Epithelial cell of prostate (primary cell): ENCODE results near the gene TICAM1.
"Not testable (repeated sequence)": the region's sequence is repeated elsewhere in the genome, so short reads cannot be mapped to it uniquely, and the experiment has no call there.

Source experiments
- DNase-seq: peaks from one replicate; pipeline ENCODE4 v3.0.0-alpha.2; 2011; ENCODE audit warnings: low read depth, low spot score
- H3K27ac ChIP-seq: fragments of 450-650 bp; 2 replicates; pipeline ENCODE4 v1.5.1; 2017; ENCODE audit warnings: mild to moderate bottlenecking

Gene TICAM1

DNA sequence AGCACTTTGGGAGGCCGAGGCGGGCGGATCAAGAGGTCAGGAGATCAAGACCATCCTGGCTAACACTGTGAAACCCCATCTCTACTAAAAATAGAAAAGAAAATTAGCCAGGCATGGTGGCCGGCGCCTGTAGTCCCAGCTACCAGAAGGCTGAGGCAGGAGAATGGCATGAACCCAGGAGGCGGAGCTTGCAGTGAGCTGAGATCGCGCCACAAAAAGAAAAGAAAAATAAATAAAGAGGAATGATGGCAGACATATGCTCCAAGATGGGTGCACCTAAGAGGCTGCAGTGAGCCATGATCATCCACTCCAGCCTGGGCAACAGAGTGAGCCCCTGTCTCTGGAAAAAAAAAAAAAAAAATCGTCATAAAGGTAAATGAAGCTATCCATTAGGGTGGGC is 14.5 kb upstream of the TICAM1 start:
- not testable (repeated sequence) for DNase-seq, H3K27ac ChIP-seq

DNA sequence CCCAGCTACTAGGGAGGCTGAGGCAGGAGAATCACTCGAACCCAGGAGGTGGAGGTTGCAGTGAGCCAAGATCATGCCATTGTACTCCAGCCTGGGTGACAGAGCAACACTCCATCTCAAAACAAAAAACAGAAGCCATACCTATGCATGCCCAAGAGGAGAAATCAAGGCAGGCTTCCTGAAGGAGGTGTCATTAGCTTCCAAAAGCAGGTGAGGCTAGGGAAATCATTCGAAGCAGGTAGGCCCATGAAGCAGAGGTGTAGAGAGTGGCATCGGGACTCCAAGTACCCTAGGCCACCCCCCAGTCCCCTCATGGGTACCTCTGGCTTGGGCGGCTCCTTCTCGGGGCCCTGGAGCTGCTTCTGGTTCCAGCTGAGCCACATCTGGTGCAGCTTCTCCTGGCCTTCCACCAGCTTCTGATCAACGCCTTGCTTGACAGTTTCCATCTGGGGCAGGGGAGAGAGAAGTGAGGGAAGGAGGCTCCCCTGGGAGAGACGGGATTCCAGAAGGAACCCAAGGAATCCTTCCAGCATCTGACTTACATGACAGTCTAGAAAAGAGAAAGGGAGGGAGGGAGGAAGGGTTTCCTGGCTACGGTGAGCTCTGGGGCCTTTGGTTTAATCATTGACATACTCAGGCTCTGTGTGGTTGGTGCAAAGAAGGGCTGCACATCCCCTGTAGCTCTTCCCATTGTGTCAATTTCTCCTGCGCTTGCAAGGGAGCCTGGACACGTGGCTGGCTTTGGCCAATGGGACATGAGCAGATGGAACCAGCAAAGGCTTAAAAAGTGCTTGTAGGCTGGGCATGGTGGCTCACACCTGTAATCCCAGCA is 13.1 kb upstream of the TICAM1 start:
- no peak overlapping the region for H3K27ac ChIP-seq
- DNase-seq = no peak

DNA sequence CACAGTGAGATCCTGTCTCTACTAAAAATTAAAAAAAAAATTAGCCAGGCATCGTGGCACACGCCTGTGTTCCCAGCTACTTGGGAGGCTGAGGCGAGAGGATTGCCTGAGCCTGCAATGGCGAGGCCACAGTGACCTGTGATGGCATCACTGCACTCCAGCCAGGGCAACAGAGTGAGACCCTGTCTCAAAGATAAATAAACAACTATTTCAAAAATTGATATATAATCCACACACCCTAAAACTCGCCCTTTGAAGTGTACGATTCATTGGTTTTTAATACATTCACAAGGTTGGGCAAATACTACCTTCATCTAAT is 12.1 kb upstream of the TICAM1 start:
- no peak overlapping the region for H3K27ac ChIP-seq
- no peak for DNase-seq

DNA sequence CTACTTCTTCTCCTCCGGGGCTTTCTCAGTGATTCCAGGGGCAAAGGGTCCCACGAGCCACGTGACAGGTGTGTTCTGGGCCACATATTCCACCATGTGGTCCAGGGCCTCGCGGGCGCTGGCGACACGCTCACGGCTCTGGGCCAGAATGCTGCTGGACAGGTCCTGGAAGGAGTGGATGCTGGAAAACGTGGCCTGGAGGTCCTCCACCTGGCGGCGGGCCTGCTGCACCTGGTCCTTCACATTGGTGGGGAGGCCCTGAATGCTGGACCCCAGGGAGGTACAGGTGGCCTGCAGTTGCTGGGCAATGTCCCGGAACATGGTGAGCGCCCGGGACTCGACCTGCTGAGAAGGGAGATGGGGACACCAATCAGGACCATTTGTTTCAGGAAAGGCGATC is 7.7 kb upstream of the TICAM1 start:
- DNase-seq = no peak
- H3K27ac ChIP-seq = no peak overlapping the region

DNA sequence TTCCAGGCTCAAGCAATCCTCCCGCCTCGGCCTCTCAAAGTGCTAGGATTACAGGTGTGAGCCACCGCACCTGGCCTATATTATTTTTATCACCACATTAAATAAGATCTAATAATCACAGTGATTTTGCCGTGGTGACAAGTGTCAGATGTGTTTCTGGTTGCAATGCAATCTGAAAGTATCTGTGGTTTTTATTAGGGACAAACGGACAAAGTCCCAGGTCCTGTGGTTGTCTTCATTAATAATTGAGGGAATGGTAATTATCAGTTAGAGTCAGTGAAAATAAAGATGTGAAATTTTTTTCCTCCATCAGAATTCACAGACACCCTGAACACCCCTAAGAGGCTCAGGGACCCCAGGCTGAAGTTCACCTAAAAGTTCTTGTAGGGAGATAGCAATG is 1.3 kb upstream of the TICAM1 start:
- no peak for DNase-seq
- H3K27ac ChIP-seq = no peak overlapping the region

DNA sequence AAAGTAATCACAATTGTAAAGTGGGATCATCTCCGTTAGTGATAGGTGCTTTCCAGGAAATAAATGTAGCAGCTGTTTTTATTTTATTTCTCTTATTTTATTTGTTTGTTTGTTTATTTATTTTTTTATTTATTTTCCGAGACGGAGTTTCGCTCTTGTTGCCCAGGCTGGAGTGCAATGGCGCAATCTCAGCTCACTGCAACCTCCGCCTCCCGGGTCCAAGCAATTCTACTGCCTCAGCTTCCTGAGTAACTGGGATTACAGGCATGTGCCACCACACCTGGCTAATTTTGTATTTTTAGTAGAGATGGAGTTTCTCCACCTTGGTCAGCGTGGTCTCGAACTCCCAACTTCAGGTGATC is 448 bp upstream of the TICAM1 start:
- not testable (repeated sequence) for DNase-seq
- H3K27ac ChIP-seq = peak overlapping the region; percentile 87

DNA sequence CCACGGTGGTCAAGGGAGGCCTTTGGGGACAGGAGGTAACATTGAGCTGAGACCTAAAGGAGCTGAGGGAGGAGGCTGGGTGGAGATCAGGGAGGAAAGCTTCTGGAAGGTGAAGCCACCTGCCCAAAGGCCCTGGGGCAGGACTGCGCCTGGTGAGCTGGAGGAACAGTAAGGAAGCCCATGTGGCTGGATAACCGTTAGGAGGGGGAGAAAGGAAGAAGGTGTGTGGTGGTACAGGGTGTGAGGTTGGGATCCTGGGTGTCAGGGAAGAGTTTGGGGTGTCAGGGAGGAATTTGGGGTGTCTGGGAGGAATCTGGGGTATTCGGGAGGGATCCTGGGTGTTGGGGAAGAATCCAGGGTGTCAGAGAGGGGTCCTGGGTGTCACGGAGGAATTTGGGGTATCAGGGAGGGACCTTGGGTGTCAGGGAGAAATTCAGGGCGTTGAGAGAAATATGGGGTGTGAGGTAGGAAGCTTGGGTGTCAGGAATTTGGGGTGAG is 695 bp downstream of the TICAM1 start:
- H3K27ac ChIP-seq = peak overlapping the region; percentile 87
- DNase-seq = no peak

DNA sequence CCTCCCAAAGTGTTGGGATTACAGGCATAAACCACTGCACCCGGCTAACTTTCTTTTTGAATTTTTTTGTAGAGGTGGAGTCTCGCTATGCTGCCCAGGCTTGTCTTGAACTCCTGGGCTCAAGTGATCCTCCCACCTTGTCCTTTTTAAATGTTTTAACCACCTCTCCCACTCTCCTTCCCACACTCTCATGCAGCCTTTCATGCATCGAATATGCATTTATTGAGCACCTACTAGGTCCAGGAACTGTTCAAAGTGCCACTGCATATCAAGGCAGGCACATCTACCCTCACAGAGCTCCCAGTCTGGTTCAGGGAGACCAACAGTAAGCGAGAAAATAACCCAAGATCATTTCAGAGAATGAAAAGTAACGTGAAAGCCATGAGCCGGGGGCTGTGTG is 1.2 kb downstream of the TICAM1 start:
- H3K27ac ChIP-seq = peak overlapping the region; percentile 87
- DNase-seq = no peak

DNA sequence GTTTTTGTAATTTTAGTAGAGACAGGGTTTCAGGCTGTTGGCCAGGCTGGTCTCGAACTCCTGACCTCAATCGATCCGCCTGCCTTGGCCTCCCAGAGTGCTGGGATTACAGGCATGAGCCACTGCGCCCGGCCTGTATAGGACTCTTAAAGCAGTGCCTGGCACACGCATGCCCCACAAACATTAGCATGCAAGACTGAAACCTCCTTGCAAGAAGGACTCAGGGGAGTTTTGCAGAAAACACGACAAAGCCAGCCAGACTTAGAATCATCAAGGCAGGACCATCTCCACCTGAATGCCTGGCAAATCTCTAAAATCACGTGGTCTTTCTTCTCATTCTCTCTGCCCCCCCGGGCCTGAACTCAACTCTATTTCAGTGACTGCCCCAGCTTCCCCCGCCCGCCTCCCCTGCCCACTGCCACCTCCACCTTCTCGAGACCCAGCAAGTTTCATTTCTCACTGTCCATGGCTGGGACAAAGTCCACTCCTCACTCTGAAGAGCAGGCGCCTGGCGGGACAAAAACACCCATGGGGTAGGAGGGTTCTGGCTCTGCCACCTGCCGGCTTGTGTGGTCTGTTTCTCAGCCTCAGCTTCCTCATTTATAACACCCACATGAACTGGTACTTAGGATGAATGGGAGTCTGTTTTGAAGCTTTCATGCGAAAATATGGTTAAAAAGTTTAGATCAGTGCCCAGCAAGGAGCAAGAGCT is 2.4 kb downstream of the TICAM1 start:
- DNase-seq = no peak
- H3K27ac ChIP-seq = peak overlapping the region; percentile 87

DNA sequence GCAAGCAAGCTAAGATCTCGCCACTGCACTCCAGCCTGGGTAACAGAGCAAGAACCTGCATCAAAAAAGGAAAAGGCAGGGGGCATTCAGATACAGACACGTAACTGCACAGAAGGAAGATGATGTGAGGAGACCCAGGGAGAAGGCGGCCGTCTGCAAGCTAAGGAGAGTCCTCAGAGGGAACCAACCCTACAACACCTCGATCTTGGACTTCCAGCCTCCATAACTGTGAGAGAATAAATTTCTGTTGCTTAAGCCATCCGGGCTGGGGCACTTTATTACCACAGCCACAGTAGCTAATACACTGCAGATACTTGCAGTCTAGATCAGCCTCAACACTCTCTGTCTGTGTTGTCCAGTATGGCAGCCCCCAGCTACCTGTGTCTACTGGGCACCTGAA is 7.9 kb downstream of the TICAM1 start:
- H3K27ac ChIP-seq = no peak overlapping the region
- DNase-seq = no peak

DNA sequence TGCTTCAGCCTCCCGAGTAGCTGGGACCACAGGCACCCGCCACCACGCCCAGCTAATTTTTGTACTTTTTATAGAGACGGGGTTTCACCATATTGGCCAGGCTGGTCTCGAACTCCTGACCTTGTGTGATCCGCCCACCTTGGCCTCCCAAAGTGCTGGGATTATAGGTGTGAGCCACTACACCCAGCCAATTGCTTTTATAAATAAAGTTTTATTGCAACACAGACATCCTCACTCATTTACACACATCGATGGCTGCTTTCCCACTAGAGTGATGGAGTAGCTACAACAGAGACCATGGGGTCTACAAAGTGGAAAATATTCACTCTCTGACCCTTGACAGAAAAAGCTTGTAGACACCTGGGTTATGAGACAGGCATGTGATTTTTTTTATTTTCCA is 9.2 kb downstream of the TICAM1 start:
- H3K27ac ChIP-seq, DNase-seq: not testable (repeated sequence)

DNA sequence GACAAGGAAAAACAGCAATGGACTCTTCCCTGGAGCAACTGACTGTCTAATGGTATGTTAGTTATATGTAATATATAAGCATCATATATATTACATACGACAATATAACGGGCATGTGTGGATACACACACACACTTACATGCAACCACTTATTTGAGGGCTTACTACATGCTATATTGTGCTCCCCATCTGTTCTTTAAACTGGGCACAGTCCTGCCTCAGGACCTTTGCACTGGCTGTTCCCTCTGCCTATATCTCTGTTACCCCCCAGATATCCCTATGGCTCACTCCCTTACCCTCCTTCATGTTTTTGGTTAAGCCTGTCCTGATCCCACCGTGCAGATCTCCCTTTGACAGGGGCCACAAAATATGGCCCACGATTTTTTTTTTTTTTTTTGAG is 10.2 kb downstream of the TICAM1 start:
- no peak for DNase-seq
- no peak overlapping the region for H3K27ac ChIP-seq

DNA sequence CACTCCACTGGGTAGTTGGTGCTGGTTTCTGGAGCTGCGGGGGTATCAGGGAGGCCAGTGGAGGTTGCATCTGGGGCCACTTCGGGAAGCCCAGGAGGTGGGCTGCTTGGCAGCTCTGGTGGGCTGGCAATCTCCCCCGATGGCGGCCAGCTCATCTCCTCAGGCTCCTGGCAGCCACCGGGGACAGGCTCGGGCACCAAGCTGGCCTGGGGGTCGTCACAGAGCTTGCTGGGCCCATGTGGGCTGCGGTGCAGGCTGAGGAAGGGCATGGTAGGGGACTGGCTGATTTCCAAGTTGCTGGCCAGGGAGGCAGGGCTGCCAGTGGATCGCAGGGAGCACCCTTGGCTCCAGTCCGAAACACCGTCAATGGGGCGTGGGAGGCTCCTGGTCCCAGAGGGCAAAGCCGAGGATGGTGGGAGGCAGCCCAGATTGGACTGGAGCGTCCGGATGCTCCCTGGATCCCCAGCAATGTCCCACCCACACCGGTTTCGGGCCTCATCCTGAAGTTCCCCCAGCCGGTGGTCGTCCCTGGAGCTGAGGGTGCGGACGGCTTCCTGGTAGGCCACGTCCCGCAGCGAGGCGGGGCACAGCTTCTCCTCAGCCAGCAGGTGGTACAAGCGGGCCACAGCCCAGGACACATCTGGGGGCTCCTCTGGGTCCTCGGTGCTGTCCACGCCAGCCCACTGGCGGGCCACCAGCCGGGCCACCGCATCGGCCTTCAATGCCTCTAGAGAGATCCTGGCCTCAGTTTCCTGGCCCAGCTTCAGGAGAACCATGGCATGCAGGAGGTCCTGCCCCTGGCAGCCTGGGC is 13.8 kb downstream of the TICAM1 start:
- no peak for DNase-seq

DNA sequence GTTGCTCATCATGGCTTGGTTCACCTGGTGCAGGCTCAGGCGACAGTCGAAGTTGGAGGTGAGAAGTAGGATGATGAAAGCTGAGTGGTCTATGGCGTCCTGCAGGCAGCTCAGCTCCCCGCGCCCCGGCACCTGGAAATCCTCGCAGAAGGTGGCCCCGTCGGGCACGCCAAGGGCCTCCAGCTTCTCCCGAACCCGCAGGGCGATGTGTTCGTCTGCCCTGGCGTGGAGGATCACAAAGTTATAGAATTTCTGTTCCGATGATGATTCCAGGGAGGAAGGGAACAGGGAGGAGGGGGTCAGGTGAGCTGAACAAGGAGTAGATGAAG is 14.6 kb downstream of the TICAM1 start:
- no peak for DNase-seq
- no peak overlapping the region for H3K27ac ChIP-seq

More for the DNA sequence above, 13.8 kb downstream of the TICAM1 start:
- no peak overlapping the region for H3K27ac ChIP-seq

DNA sequence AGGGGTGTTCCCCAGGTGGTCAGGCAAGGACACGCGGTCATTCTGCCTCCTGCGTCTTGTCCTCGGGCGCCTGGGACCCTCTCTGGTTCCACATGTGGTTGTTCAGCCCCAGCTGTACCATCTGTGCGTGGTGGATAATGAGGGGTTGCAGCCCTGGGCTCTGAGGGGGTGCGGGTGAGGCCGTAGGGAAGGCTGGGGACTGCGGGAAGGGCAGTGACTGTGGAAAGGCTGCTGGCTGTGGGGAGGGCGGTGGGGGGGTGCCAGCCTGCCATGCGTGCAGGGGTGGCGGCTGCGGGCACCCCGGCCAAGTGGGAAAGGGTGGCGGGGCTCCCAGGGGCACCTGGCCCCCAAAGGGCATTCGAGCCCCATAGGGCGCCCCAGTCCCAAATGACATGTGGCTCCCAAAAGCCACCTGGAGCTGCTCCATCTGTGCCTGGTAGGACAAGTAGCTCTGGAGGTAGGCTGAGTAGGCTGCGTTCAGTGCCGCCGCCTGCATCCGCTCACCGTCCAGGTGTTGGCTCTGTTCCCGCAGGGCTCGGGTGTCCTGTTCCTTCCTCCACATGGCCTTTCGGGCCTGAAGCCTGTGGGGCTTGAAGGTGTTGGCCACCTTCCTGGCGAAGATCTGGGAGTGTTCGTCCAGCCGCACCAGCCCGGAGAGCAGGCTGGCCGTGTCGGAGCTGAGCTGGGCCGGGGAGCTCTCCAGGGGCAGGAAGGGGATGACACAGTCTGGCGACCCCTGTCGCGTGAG is 15.1 kb downstream of the TICAM1 start:
- H3K27ac ChIP-seq = peak overlapping the region; percentile 21

DNA sequence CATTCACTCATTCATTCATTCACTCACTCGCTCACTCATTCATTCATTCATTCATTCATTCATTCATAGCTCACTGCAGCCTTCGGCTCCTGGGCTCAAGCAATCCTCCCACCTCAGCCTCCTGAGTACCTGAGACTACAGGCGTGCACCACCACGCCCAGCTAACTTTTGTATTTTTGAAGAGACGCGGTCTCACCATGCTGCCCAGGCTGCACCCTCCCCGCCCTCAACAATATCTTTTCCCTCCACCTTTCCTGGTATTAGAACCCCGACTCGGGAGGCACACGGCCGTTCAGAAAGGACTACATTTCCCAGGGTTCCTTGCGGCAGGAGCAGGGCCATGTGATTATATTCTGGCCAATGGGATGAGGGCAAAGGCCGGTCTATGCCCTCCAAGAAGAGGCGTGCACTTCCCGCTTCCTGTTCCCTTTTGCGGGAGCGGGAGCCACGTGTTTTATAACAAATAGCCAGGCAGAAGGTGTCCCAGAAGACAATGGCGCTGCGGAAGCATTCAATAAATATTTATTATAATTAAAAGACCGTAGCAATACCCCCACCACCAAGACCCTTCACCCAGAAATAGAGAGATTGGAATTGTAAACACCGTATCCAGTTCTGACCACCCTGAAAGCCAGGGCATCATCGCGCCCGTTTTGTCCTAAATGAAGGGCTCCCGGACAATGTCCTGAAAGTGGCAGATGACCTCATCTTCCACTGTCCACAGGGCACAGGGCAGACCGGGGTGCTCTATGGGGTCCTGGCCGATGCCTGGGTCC is 15.9 kb downstream of the TICAM1 start:
- no peak for DNase-seq
- peak overlapping the region; percentile 21 for H3K27ac ChIP-seq

More for the DNA sequence above, 15.1 kb downstream of the TICAM1 start:
- DNase-seq = no peak

DNA sequence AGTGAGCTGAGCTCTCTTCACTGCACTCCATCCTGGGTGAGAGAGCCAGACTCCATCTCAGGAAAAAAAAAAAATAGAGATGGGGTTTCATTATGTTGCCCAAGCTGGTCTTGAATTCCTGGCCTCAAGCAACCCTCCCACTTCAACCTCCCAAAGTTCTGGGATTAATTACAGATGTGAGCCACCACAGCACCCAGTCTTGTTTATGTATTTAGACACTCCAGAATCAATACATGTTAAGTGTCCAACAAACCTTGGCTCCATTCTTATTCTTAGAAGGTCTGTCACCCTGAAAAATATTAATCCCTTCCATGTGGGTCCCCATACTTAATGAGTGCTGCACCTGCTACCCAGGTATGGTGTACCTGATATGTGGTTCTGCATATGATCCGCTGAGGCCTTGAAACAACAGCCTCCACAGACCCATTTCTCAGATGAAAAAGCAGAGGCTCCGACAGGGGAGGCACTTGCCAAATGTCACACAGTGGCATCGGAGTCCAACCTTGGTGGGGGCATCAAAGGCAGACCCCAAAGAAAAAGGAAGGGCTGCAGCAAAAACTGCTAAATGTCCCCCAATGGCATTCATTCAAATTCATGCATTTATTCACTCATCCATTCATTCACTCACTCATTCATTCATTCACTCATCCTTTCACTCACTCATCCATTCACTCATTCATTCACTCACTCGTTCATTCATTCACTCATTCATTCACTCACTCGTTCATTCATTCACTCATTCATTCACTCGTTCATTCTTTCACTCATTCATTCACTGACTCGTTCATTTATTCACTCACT is 16.7 kb downstream of the TICAM1 start:
- no peak for DNase-seq
- H3K27ac ChIP-seq = peak overlapping the region; percentile 99

DNA sequence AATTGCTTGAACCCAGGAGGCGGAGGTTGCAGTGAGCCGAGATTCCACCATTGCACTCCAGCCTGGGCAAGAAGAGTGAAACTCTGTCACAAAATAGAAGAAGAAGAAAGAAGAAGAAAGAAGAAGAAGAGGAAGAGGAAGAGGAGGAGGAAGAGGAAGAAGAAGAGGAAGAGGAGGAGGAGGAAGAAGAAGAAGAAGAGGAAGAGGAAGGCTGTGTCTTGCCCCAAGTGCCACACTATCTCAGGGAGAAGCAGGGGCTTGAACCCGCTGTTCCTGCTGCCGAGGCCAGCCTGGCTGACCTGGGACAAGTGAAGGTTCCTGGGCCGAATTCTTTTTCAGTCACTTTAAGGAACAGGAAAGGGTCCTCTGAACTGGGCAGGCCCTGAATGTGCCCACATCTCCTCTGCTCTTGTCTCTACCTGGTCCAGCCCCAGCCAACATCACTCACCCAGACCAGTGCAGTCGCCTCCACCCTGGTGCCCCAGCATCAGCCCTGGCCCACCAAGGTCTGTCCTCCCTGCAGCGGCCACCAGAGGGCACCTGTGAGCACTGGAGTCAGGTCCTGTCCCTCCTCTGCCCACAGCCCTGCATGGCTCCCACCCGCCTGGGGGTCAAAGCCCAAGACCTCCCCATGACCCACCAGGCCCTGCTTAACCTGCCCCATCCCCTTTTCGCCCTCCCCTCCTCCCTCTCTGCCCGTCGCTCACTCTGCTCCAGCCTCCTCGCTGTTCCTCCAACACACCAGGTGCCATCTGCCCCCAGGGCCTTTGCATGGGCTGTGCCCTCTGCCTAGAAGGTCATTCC is 20.0 kb downstream of the TICAM1 start:
- DNase-seq = no peak
- H3K27ac ChIP-seq = peak overlapping the region; percentile 99
